HG03135 (cell line): ENCODE measurements around the gene ZNF148.

Experiments
- ATAC-seq: cut with Tn5 transposase; IDR thresholded peaks from one replicate; pipeline ENCODE4 v1.9.1; 2021; ENCODE audit warnings: mild to moderate bottlenecking, moderate library complexity; ENCODE audit not compliant: unreplicated experiment

The ZNF148 gene

DNA sequence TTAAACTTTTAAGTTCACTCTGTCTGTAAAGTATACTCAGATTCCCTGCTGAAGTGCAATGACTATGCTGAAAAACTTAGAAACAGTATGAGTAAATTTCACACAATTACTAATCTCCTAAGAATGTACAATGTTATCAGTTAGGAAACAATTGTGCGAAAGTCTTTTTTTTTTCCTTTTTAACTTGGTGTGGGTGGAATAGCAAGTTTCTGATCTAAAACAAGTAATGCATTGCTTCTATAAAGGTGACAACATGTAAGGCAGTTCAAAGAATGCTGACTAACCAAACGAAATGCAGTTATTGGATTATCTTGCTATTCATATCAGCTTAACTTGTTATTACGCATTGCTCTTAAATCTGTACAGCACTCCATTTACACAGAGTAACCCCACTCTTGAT lies 143.2 kb downstream of the ZNF148 start:
- no peak for ATAC-seq

DNA sequence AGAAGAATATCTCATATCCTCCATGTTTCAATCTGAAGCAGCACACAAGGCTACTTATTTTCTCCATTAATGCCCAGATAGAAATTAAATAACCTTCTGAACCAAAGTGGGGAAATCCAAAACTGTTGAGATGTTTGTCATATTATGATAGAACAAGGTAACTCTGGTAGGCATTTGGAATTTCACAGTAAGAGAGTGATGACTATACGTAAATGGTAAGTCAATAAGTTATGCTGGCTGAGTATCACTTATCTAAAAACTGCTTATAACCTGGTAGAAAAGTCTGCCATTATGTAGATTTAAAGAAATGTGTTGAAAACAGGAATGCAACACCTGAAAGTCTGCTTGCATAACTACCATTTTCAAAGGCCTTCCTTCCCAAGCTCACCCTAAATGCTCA lies 145.4 kb downstream of the ZNF148 start:
- no peak for ATAC-seq

DNA sequence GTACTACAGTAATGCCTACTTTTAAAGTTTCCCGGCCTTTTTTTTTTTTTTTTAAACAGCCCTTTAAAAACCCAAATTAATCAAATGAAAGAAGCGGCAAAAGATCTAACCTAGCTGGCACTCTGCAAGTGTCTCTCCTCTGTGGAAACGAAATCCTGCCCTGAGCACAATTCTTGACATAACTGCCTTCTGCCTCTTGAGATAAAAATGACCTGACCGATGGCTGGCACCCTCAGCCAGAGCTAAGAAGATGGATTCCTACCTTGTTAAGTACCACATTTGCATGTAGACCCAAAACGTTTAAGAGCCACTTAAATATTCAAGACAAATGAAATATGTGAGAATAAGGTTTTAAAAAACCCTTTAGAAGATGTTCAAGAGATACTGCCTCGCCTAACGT lies 146.0 kb downstream of the ZNF148 start:
- ATAC-seq = no peak

DNA sequence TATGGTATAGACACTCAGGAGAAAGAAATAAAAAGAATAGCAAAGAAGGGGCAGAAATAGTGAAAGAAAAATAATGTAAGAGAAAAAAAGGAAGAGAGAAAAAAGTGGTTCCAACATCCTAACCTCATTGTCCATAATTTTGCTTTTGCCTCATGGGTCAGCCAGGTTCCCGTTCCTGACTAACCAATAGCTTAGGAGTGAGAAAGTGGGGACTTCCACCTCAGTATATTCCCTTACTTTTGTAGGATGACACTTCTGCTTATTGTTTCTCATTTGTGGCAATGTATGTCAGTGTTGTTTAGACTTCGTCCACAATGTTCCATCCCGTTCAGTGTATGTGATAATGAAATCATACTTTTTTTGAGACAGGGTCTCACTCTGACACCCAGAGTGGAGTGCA lies 153.3 kb downstream of the ZNF148 start:
- no peak for ATAC-seq

DNA sequence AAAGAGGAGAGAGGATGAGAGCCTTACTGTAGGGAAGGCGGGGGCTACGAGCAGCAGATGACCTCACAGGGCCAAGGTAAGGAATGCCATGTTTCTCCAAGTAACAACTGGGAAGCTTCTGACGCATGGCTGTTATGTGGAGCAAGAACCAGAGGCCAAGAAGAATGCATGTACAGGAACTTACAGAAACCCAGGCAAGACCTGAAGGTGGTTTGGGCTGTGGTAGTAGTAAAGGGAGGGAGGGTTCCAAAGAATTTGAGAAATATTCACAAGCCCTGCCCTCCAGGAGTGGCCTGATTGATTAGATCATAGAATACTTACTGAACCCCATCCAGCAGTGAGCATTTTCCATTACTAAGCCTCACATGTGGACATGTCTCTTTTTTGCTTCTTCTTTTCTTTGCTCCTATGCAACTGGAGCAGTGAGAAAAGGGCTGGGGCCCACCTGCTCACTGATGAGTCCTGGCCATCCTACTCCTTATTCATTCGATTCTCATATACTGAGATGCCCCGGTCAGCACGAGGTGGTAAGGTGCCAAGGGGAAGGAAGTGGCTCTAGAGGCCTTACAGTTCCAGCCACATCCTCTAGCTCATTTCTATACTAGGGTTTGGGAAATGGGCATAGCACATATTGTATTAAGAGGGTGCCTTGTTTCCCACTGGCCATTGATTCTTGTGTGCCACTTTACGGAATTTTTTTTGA lies 154.2 kb downstream of the ZNF148 start:
- ATAC-seq = no peak

DNA sequence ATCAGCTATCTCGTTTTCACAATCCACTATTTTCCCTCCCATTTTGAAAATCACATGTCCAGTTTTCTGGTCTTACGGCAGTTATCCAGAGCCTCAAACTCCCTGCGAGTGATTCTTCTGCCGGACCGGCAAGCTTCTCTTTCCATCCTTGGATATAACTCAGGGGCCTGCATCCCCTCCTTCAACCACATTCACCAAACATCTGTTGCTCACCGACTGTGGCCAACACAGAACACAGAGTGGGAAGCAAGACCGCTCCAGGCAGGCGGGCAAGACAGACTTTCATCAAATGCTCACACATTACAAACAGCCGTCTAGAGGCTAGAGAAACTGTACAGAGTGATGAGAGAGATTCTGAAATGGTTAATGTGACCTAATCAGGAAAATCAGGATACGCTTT lies 154.9 kb downstream of the ZNF148 start:
- ATAC-seq = no peak

DNA sequence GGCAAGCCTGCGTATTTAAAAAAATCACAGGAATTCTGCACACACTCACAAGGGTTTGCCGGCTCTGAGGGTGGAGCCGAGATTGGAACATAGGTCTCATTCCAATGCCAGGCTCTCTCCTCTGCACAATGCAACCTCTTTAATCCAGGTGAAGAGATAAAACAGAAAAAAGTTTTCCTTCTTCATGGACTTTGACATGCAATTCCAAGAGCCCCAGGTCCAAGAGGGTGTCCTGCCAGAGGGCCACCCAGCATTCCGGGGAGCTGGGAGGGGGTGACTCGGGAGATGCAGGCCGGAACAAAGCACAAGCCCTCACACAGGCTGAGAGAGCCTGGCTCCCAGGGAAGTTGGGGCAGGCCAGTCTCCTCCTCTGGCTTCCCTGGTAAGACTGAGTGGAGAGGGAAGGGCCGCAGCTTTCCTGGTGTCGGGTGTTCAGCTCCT lies 155.8 kb downstream of the ZNF148 start:
- no peak for ATAC-seq

GRCh38 chr3:125214738-125215137 lies 160.4 kb downstream of the ZNF148 start:
- ATAC-seq = no peak

DNA sequence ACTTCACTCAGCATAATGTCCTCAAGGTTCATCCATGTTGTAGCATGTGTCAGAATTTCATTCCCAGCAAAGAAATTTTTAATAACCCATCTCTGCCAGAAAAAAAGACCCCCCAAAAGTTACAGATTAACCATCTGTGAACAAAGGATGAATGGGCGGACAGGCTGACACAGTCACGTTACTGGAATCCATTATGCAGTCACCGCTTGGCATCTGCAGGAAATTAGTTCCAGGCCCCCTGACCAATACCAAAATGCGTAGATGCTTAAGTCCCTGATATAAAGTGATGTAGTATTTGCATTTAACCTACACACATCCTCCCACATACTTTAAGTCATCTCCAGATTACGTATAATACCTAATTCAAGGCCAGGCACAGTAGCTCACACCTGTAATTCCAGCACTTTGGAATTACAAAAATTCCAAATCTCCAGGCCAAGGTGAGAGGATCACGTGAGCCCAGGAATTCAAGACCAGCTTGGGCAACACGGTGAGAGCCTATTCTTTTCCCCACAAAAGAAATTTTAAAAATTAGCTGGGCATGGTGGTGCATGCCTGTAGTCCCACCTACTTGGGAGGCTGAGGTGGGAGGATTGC lies 161.1 kb downstream of the ZNF148 start:
- no peak for ATAC-seq

GRCh38 chr3:125213364-125213755 lies 161.8 kb downstream of the ZNF148 start:
- ATAC-seq = no peak

- no peak for ATAC-seq
These were observed 162.4 kb downstream of the ZNF148 start, which contains the start of gene SLC12A8 for GRCh38 chr3:125212509-125213363. TSS of gene SLC12A8 (minus strand) at chr3:125212748. CDS start at chr3:125211349, 1,399 bp downstream.

DNA sequence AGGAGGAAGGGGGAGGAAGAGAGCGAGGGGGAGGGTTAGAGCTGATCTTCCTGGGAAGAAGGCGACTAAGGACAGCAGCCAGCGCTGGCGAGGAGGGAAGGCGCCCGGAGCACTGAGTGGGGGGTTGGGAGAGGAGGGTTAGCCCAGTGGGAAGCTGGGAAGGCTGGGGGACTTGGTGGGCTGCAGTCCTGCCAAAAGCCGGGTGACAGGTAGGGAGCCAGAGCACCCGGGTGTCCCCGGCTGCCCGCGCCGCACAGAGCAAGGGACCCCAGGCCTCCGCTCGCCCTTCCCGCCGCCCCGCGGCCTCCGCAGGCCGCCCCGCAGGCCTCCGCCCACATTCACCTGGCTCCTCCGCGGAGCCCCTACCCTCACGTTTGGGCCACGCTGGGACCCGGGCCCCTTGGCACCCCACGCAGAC lies 163.0 kb downstream of the ZNF148 start:
- ATAC-seq = no peak

GRCh38 chr3:125211523-125212090 lies 163.5 kb downstream of the ZNF148 start:
- ATAC-seq = no peak

- no peak for ATAC-seq
These were observed 167.1 kb downstream of the ZNF148 start for GRCh38 chr3:125207949-125208568.

GRCh38 chr3:125207507-125207906 lies 167.6 kb downstream of the ZNF148 start:
- ATAC-seq = no peak

DNA sequence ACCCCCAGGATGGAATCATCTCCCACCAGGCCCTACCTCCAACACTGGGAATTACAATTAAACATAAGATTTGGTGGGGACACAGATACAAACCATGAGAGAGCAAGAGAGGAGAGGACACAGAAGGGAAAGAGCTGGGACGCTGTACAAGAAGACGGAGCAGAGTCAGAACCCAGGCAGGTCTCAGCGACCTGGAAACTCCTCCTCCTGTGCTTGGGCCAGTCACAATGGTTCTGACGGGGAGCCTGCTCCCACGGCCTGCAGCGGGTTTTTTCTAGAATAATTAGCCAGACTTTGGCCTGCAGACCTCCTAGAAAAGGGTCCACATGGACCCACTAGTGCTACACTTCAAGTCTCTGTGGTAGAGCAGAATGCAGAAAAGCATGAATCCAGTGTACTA lies 168.2 kb downstream of the ZNF148 start:
- ATAC-seq = no peak

DNA sequence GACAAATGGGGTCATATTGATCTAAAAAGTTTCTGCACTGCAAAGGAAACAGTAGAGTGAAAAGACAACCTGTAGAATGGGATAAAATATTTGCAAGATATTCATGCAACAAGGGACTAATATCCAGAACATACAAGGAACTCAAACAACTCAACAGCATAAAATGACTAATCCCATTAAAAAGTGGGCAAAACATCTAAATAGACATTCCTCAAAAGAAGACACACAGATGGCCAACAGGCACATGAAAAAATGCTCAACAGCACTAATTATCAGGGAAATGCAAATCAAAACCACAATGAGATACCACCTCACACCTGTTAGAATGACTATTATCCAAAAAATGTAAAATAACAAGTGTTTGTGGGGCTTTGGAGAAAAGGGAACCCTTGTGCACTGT lies 171.4 kb downstream of the ZNF148 start:
- ATAC-seq = no peak

DNA sequence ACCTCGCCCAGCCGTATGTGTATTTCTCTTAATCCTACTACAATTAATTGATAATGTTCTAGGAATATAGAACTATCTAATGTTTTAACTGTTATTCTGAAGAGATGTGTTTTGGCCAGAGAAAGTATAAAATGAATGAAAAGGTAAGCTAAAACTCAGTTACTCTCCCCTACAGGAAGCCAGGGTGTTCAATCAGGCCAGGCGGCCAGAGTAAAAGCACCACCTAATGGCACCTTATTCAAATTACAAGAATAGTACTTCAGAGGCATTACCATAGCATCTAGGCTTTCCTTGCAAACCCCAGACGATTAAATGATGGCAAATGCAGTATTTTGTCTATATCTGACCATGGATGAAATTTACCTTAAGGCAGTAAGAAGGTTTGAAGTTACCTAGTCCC lies 172.9 kb downstream of the ZNF148 start:
- no peak for ATAC-seq

DNA sequence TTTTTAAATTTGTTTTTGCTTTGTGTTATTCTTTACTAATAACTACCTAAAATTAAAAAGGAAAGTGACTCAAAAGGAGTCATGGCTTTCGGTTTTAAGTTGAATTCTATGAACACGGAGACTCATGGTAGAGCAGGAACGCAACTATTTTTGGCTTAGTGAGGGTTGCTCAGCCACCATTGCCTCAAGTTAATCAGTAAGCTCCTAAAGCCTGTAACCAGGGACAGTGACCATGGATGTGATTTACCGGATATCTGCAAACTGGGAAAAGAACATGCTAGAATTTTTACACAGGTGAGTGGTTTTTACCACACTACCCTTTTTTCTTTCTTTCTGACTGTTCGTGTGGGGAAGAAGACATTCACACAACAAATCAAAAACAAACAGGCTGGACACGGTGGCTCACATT lies 174.4 kb downstream of the ZNF148 start:
- ATAC-seq = peak; percentile 76

- no peak for ATAC-seq
These were observed 180.1 kb downstream of the ZNF148 start for GRCh38 chr3:125194849-125195601.
